Glomerular visceral epithelial cell (primary cell): ENCODE data around the gene MAGEB4.

Experiments used
- DNase-seq: peaks from one replicate; pipeline ENCODE4 v3.0.0-alpha.2; 2016; ENCODE audit errors: extremely low spot score

MAGEB4 gene

DNA sequence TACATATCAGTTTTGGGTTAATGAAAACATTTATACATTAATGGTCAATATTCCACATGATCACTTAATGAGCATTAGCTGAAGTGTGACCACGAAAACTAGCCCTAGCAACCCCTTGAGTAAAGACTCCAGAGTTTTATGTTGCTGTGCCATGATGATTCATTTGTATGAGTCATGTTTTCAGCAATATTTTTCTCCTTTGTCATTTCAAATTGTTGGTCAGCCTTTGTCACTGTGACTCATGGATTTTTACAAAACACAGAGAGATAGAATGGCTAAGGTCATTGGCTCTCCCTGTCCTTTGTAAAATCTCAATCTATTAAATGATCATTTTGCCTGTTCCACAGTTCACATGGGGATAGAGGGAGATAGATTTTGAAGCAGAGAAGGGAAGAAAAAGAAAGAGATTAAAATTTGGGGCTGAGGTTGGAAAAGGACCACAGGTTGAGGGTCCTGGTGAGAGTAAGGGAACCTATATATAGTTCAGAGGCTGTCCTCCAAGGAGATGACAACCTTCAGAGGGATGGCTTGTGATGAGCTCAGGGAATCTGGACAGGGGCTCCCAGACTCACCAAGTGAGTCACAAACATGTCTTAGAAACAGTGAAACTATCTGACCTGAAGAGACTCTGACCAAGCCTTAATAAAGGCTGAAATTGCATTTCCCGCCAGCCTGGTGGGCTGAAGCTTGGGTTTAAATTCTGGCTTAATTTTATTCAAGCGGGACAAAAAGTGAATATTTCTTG lies 41.8 kb downstream of the MAGEB4 start:
- peak; percentile 78 for DNase-seq
